Measurements from ENCODE around the gene PSAPL1. TPM values are rescaled to one million over a fixed set of nuclear protein-coding genes. Genes with fewer than 3 reads are reported as not detected.

The PSAPL1 gene
- polyA plus RNA-seq, 1 donor from 2014 or later, result not detected

GRCh38 chr4:7416745-7417432 lies 17.8 kb downstream of the PSAPL1 start:
- no peak overlapping the region for H3K9ac ChIP-seq (ENCODE audit: low read length)
- H3K4me3 ChIP-seq (ENCODE audit: low read length), result no peak overlapping the region
- no peak overlapping the region for H3K27ac ChIP-seq (ENCODE audit: low read length)
- H3K36me3 ChIP-seq (ENCODE audit: insufficient read depth, low read length), result no peaks in the 10 kb centered on the region
- H3F3A ChIP-seq (ENCODE audit: insufficient read depth, low read length, poor library complexity, severe bottlenecking), result no peaks in the 10 kb centered on the region
- no peak overlapping the region for H2AFZ ChIP-seq (ENCODE audit: low read depth, low read length)
- H3K79me2 ChIP-seq (replicated peaks; ENCODE audit: insufficient read depth, low read length), result no peaks in the 10 kb centered on the region
- H3K4me2 ChIP-seq (ENCODE audit: low read length), result no peak overlapping the region
- H3K9me2 ChIP-seq (ENCODE audit: insufficient read depth, low read length), result no peaks in the 10 kb centered on the region
- no peaks in the 10 kb centered on the region for H3K27me3 ChIP-seq (ENCODE audit: insufficient read depth, low read depth, low read length)
- no peak for TF ChIP-seq EZH2 (IDR thresholded peaks at IDR 0.05; ENCODE audit: borderline replicate concordance, insufficient read depth, low read length, poor library complexity, severe bottlenecking)
- no peak for TF ChIP-seq POLR2AphosphoS5 (IDR thresholded peaks at IDR 0.05)
- no peak for TF ChIP-seq REST (IDR thresholded peaks at IDR 0.05; ENCODE audit: borderline replicate concordance)
- no peak for TF ChIP-seq EP300 (conservative IDR thresholded peaks at IDR 0.05; ENCODE audit: poor library complexity, severe bottlenecking)
- no peak for TF ChIP-seq TAF1 (IDR thresholded peaks at IDR 0.05; ENCODE audit: low read depth)
- no peak for TF ChIP-seq RAD21 (conservative IDR thresholded peaks at IDR 0.05)
- TF ChIP-seq MXI1 (conservative IDR thresholded peaks at IDR 0.05; ENCODE audit: poor library complexity, severe bottlenecking), result no peak
- no peak for TF ChIP-seq SMC3 (conservative IDR thresholded peaks at IDR 0.05; ENCODE audit: poor library complexity)
- no peak for TF ChIP-seq CTCF (IDR thresholded peaks at IDR 0.05; ENCODE audit: poor library complexity, severe bottlenecking)
- H3K9me3 ChIP-seq (ENCODE audit: low read length), result no peaks in the 10 kb centered on the region
- no peaks in the 10 kb centered on the region for H4K20me1 ChIP-seq (ENCODE audit: insufficient read depth)

GRCh38 chr4:7415927-7416686 lies 18.6 kb downstream of the PSAPL1 start:
- no peaks in the 10 kb centered on the region for H4K20me1 ChIP-seq (ENCODE audit: insufficient read depth)
- H3K4me2 ChIP-seq (ENCODE audit: low read length), result no peak overlapping the region
- no peak for TF ChIP-seq REST (IDR thresholded peaks at IDR 0.05; ENCODE audit: borderline replicate concordance)
- no peak for TF ChIP-seq TAF1 (IDR thresholded peaks at IDR 0.05; ENCODE audit: low read depth)
- TF ChIP-seq RAD21 (conservative IDR thresholded peaks at IDR 0.05), result no peak
- no peak for TF ChIP-seq MXI1 (conservative IDR thresholded peaks at IDR 0.05; ENCODE audit: poor library complexity, severe bottlenecking)
- no peak for TF ChIP-seq POLR2AphosphoS5 (IDR thresholded peaks at IDR 0.05)
- TF ChIP-seq EZH2 (IDR thresholded peaks at IDR 0.05; ENCODE audit: borderline replicate concordance, insufficient read depth, low read length, poor library complexity, severe bottlenecking), result no peak
- no peak for TF ChIP-seq CTCF (IDR thresholded peaks at IDR 0.05; ENCODE audit: poor library complexity, severe bottlenecking)
- no peak for TF ChIP-seq EP300 (conservative IDR thresholded peaks at IDR 0.05; ENCODE audit: poor library complexity, severe bottlenecking)
- TF ChIP-seq SMC3 (conservative IDR thresholded peaks at IDR 0.05; ENCODE audit: poor library complexity), result no peak
- H3K27me3 ChIP-seq (ENCODE audit: insufficient read depth, low read depth, low read length), result no peaks in the 10 kb centered on the region
- H3K9me2 ChIP-seq (ENCODE audit: insufficient read depth, low read length), result no peaks in the 10 kb centered on the region
- no peaks in the 10 kb centered on the region for H3K9me3 ChIP-seq (ENCODE audit: low read length)
- H3K4me3 ChIP-seq (ENCODE audit: low read length), result no peak overlapping the region
- H3K79me2 ChIP-seq (replicated peaks; ENCODE audit: insufficient read depth, low read length), result no peaks in the 10 kb centered on the region
- H3K36me3 ChIP-seq (ENCODE audit: insufficient read depth, low read length), result no peaks in the 10 kb centered on the region
- no peak overlapping the region for H3K9ac ChIP-seq (ENCODE audit: low read length)
- H2AFZ ChIP-seq (ENCODE audit: low read depth, low read length), result no peak overlapping the region
- no peaks in the 10 kb centered on the region for H3F3A ChIP-seq (ENCODE audit: insufficient read depth, low read length, poor library complexity, severe bottlenecking)
- H3K27ac ChIP-seq (ENCODE audit: low read length), result no peak overlapping the region
